EL (cell line): ENCODE measurements around the gene NCLN.
"Not testable (repeated sequence)": the region's sequence is repeated elsewhere in the genome, so short reads cannot be mapped to it uniquely, and the experiment has no call there.

ENCODE experiments used
- DNase-seq: peaks from one replicate; pipeline ENCODE4 v3.0.0-alpha.2; 2016

Gene NCLN

DNA sequence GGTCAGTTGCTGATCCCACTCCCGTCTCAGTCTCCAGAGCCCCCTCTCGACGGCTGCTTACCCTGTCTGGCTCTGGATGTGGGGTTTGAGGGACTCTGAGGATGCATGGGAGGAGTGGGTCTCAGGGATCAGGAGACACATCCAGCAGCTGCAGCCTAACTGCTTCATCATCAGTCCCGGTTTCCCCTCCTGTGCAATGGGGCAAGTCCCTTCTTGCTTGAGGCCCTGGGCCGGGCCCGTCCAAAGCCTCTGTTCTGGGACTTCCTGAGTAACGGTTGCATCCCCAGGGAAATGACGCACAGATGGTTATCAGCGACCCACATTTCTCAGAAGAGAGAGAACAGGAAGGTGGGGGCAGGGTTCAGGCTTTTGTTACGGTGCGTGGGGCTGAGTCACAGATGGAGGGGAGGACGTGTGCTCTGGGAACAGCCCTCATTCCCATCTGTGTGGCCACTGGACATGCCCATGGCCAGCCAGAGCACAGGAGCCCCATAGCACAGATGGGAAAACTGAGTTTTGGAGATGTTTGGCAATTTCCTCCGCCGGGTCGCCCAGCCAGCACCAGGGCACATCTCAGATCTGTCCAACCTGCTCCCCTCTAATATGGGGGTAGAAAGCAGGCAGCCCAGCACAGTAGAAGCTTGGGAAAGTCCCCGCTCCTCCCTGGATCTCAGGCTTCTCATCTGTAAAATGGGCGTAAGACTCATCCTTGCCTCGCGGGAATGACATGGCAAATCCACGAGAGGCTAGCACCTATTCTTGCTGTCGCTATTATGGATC lies 30.6 kb upstream of the NCLN start:
- DNase-seq: peak; percentile 100

DNA sequence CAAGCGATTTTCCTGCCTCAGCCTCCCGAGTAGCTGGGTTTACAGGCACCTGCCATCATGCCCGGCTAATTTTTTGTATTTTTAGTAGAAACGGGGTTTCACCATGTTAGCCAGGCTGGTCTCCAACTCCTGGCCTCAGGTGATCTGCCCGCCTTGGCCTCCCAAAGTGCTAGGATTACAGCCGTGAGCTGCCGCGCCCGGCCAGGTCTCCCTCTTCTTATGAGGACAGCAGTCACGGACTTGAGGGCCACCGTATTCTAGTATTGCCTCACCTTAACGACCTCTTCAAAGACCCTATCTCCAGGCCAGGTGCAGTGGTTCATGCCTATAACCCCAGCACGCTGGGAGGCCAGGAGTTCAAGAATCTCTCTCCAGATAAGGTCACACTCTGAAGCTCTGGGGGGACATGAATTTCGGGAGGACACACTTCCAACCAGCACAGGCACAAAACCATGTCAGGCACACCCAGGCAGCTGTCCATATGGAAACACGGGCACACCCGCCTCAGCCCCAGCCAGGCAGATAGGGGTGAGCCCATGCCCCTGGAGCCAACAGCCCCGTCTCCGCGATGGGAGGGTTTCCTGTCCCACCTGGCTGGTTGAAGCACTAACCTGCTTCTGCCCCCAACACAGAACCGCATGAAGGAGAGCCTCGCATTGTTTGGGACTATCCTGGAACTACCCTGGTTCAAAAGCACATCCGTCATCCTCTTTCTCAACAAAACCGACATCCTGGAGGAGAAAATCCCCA lies 28.5 kb upstream of the NCLN start:
- DNase-seq: no peak

DNA sequence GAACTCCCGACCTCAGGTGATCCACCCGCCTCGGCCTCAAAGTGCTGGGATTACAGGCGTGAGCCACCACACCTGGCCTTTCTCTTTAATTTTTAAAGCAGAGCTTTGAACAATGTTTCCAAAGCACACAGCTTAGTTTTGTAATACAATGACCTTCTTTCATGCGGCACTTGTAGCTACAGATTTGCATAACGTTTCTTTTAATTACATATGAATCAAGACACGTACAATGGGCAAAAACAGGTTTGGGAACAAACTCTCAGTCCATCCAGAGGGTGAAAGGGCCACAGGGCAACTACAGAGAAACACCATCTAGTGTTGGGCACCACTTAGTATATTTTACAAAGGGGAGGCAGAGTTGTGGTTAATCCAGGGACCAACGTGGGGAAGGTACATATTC lies 26.2 kb upstream of the NCLN start:
- no peak for DNase-seq

GRCh38 chr19:3160219-3160618 lies 25.5 kb upstream of the NCLN start:
- DNase-seq: no peak

GRCh38 chr19:3161453-3161852 lies 24.3 kb upstream of the NCLN start:
- peak; percentile 39 for DNase-seq

DNA sequence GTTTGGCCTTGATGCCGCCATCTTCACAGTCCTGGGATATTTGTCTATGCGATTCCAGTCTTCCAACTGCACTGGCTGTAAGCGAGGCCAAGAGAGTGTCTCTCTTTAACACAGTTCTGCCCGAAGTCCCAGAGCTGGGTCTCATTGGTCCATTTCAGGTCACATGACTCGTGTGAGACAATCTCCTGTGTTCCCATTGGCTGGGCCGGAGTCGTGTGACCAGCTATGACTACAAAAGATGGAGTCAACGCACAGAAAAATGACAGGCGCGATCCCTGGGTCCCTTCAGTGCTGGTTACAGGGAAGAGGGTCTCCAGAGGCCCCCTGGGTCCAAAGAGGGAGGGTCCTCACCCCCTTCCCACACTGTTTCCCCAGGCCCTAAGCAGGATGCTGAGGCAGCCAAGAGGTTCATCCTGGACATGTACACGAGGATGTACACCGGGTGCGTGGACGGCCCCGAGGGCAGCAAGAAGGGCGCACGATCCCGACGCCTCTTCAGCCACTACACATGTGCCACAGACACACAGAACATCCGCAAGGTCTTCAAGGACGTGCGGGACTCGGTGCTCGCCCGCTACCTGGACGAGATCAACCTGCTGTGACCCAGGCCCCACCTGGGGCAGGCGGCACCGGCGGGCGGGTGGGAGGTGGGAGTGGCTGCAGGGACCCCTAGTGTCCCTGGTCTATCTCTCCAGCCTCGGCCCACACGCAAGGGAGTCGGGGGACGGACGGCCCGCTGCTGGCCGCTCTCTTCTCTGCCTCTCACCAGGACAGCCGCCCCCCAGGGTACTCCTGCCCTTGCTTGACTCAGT lies 23.1 kb upstream of the NCLN start:
- DNase-seq: no peak

DNA sequence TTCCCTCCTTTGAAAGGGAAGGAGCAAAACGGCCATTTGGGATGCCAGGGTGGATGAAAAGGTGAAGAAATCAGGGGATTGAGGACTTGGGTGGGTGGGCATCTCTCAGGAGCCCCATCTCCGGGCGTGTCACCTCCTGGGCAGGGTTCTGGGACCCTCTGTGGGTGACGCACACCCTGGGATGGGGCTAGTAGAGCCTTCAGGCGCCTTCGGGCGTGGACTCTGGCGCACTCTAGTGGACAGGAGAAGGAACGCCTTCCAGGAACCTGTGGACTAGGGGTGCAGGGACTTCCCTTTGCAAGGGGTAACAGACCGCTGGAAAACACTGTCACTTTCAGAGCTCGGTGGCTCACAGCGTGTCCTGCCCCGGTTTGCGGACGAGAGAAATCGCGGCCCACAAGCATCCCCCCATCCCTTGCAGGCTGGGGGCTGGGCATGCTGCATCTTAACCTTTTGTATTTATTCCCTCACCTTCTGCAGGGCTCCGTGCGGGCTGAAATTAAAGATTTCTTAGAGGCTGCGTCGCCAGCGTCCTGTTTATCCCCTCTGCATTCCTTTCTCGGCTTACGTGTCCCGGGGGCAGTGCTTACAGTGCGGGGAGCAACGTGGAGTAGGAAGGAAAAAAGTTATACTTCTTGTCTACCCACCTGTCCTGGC lies 22.4 kb upstream of the NCLN start:
- peak; percentile 70 for DNase-seq

GRCh38 chr19:3163943-3164342 lies 21.8 kb upstream of the NCLN start:
- no peak for DNase-seq

DNA sequence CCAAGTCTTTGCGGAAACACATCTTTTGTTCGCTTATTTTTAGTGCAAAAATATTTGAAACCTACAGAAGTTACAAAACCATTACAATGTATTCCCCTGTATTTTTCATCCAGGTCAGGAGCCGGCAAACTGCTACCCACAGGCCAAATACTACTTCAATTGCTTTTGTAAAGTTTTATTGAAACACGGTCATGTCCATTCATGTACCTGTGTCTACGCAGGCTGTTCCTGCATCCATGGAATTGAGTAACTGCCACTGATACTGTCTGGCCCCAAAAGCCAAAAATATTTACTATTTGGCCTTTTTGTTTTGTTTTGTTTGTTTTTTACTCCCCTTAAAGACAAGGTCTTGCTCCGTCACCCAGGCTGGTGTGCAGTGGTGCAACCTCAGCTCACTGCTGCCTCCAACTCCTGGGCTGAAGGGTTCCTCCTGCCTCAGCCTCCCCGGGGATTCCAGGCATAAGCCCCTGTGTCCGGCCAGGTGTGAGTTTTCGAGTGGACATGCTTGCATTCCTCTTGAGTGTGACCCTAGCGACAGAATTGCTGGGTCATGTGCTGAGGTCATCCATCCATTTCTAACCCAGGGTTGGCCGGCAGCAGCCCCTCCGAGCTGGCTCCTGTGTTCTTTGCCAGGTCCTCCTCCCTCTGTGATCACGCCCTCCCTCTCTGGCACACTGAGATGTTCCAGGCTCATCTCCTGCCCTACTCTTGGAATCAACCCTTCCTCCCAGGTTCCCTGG lies 18.0 kb upstream of the NCLN start:
- DNase-seq: no peak

- DNase-seq: no peak
Observed at GRCh38 chr19:3171894-3172672, 13.6 kb upstream of the NCLN start.

GRCh38 chr19:3172673-3173000 lies 13.1 kb upstream of the NCLN start:
- not testable (repeated sequence) for DNase-seq

GRCh38 chr19:3175781-3176714 lies 9.7 kb upstream of the NCLN start:
- DNase-seq: peak; percentile 90

DNA sequence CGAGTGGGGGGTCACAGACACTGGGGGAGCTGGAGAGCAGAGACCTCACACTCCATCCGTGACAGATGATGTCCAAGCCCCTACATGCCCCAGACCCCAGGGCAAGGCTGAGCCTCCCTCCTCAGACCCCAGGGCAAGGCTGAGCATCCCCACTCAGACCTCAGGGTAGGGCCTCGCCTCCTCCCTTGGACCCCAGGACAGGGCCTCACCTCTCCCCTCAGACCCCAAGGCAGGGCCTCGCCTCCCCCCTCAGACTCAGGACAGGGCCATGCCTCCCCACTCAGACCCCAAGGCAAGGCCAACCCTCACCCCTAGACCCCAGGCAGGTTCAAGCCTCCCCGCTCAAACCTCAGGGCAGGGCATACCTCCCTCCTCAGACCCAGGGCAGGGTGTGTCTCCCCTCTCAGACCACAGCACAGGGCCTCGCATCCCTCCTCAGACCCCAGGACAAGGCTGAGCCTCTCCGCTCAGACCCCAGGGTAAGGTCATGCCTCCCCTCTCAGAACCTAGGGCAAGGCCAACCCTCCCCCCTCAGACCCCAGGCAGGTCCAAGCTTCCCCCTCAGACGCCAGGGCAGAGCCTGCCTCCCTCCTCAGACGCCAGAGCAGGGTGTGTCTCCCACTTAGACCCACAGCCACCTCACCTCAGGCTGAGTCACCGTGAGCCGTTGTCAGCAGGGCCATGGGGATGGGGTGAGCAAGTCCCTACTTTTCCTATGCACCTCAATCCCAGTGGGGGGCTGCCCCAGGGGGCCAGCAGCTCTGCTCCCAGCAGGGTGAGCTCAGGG lies 8.8 kb upstream of the NCLN start:
- DNase-seq: peak; percentile 79

GRCh38 chr19:3178377-3178972 lies 7.3 kb upstream of the NCLN start, which contains the start of gene S1PR4:
Gene S1PR4, plus strand, starts transcription at chr19:3178769. Its CDS starts 24 bp downstream, at chr19:3178793.
- no peak for DNase-seq

GRCh38 chr19:3178973-3179738 lies 6.6 kb upstream of the NCLN start:
- no peak for DNase-seq

DNA sequence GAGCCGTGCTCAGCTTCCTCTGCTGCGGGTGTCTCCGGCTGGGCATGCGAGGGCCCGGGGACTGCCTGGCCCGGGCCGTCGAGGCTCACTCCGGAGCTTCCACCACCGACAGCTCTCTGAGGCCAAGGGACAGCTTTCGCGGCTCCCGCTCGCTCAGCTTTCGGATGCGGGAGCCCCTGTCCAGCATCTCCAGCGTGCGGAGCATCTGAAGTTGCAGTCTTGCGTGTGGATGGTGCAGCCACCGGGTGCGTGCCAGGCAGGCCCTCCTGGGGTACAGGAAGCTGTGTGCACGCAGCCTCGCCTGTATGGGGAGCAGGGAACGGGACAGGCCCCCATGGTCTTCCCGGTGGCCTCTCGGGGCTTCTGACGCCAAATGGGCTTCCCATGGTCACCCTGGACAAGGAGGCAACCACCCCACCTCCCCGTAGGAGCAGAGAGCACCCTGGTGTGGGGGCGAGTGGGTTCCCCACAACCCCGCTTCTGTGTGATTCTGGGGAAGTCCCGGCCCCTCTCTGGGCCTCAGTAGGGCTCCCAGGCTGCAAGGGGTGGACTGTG lies 5.9 kb upstream of the NCLN start:
- no peak for DNase-seq

GRCh38 chr19:3183721-3184641 lies 1.7 kb upstream of the NCLN start:
- DNase-seq: no peak
